ENCODE data around the gene PSMA1. TPM values are rescaled to one million over a fixed set of nuclear protein-coding genes. Genes with fewer than 3 reads are reported as not detected.
A peak's percentile ranks its signal among the peaks of the same experiment; 100 is the strongest.

The PSMA1 gene
- total RNA-seq, 1 experiment from 2014 or later: 198 TPM

GRCh38 chr11:14539982-14540421, 19.8 kb upstream of the PSMA1 start:
- intact Hi-C loops (cut with micrococcal nuclease; ENCODE audit: unreplicated experiment) (loop anchor here (10.0 kb wide), 1 partner anchor 225 kb away; no protein-coding TSS in a partner anchor), in situ Hi-C loops (cut with HindIII; ENCODE audit: low pct_unique_long_range_greater_than_20kb, low sequenced_read_pairs) (no loop called here)
- ATAC-seq (peak; percentile 72; the same call in 1 of the 2 replicates), DNase-seq (ENCODE audit: low read depth, low spot score) (no peak)
- Histone ChIP-seq H3K36me3 (ENCODE audit: control insufficient read depth, insufficient read depth, low read length) (no peaks in the 10 kb centered on the region), H3K27me3 (ENCODE audit: control insufficient read depth, insufficient read depth, low read length) (no peaks in the 10 kb centered on the region), H3K9me3 (ENCODE audit: control insufficient read depth, insufficient read depth, low read depth, low read length) (no peaks in the 10 kb centered on the region), H3K4me3 (ENCODE audit: low read depth in 2 of 2, low read length in 2 of 2) (no peak overlapping the region), H3K27ac (ENCODE audit: low read length) (no peak overlapping the region), H3K4me1 (ENCODE audit: control insufficient read depth, insufficient read depth, low read length) (peaks cover 3% of the 10 kb centered on the region; the same call in 1 of the 2 replicates)
- TF ChIP-seq POLR2AphosphoS5 (IDR thresholded peaks at IDR 0.05; ENCODE audit: low read depth, low read length) (no peak), TCF7L2 (IDR thresholded peaks at IDR 0.05; ENCODE audit: low read depth, low read length) (no peak), REST (IDR thresholded peaks at IDR 0.05; ENCODE audit: insufficient read depth in 1 of 2, low read depth in 2 of 2, low read length in 1 of 2) (no peak), SIN3A (IDR thresholded peaks at IDR 0.05; ENCODE audit: borderline replicate concordance, insufficient read depth, low read depth, low read length) (no peak)
- no TSS peak for BruUV-seq (replicated peaks)
- ChIA-PET POLR2A (no interaction called here), CTCF (interaction anchor here (0.7 to 1.1 kb wide), 2 partner anchors 193 to 368 kb away, joined by 3 to 8 read pairs; no protein-coding TSS in a partner anchor)

GRCh38 chr11:14538926-14539554, 18.9 kb upstream of the PSMA1 start:
- POLR2A ChIA-PET: no interaction called here
- CTCF ChIA-PET: interaction anchor here (0.7 to 1.1 kb wide), 2 partner anchors 194 to 369 kb away, joined by 3 to 8 read pairs; no protein-coding TSS in a partner anchor
- H3K27me3 ChIP-seq (ENCODE audit: control insufficient read depth, insufficient read depth, low read length): no peaks in the 10 kb centered on the region
- no peak overlapping the region for H3K27ac ChIP-seq (ENCODE audit: low read length)
- TF ChIP-seq TCF7L2 (IDR thresholded peaks at IDR 0.05; ENCODE audit: low read depth, low read length) (no peak), POLR2AphosphoS5 (IDR thresholded peaks at IDR 0.05; ENCODE audit: low read depth, low read length) (no peak), SIN3A (IDR thresholded peaks at IDR 0.05; ENCODE audit: borderline replicate concordance, insufficient read depth, low read depth, low read length) (no peak), REST (IDR thresholded peaks at IDR 0.05; ENCODE audit: insufficient read depth in 1 of 2, low read depth in 2 of 2, low read length in 1 of 2) (no peak), CTCF (IDR thresholded peaks at IDR 0.05) (no peak)
- intact Hi-C loops (cut with micrococcal nuclease; ENCODE audit: unreplicated experiment): loop anchor here (10.0 kb wide), 1 partner anchor 226 kb away; no protein-coding TSS in a partner anchor
- ATAC-seq (no peak), DNase-seq (ENCODE audit: low read depth, low spot score) (no peak)
- BruUV-seq (replicated peaks): no TSS peak
- no peaks in the 10 kb centered on the region for H3K9me3 ChIP-seq (ENCODE audit: control insufficient read depth, insufficient read depth, low read depth, low read length)
- in situ Hi-C loops (cut with HindIII; ENCODE audit: low pct_unique_long_range_greater_than_20kb, low sequenced_read_pairs): no loop called here
- peaks cover 3% of the 10 kb centered on the region; the same call in 1 of the 2 replicates for H3K4me1 ChIP-seq (ENCODE audit: control insufficient read depth, insufficient read depth, low read length)
- no peaks in the 10 kb centered on the region for H3K36me3 ChIP-seq (ENCODE audit: control insufficient read depth, insufficient read depth, low read length)
- no peak overlapping the region for H3K4me3 ChIP-seq (ENCODE audit: low read depth in 2 of 2, low read length in 2 of 2)
